K562 treated with DMSO at 1 percent for 48 hours (cell line): ENCODE measurements around the gene CHRNB4. TPM values are rescaled to one million over a fixed set of nuclear protein-coding genes. Genes with fewer than 3 reads are reported as not detected.

Experiments used
- total RNA-seq: library from RNA; unstranded; fragments of 300-600 nt; gene quantifications from 2 replicates; pipeline ENCODE4 v1.2.3, GENCODE V29; 2022; ENCODE audit warnings: low replicate concordance; ENCODE audit errors: extremely low read depth

Gene CHRNB4
- not detected in 2 replicates for total RNA-seq

GRCh38 chr15:78641102-78641748 lies at the start of gene CHRNB4:
TSS of gene CHRNB4 (minus strand) at chr15:78641210. CDS start at chr15:78641133, 77 bp downstream.

GRCh38 chr15:78620527-78621421 lies 20.2 kb downstream of the CHRNB4 start, which contains the start of gene CHRNA3:
TSS of gene CHRNA3 (minus strand) at chr15:78620996. CDS start at chr15:78620794, 202 bp downstream.

Other genes with a start within 250 kb of the CHRNB4 start
- gene IREB2, start 203.0 kb downstream of the CHRNB4 start, total RNA-seq = not detected in 2 replicates
- not detected in 2 replicates for gene HYKK, start 133.6 kb downstream of the CHRNB4 start, total RNA-seq
- gene PSMA4, start 100.8 kb downstream of the CHRNB4 start, total RNA-seq = 632 TPM in 1 of 2 replicates, not detected in the other
- not detected in 2 replicates for gene CHRNA5, start 75.7 kb downstream of the CHRNB4 start, total RNA-seq
- not detected in 2 replicates for gene CHRNA3, start 20.2 kb downstream of the CHRNB4 start, total RNA-seq
- gene ADAMTS7, start 170.3 kb upstream of the CHRNB4 start, total RNA-seq = not detected in 2 replicates
- gene MORF4L1, start 231.7 kb upstream of the CHRNB4 start, total RNA-seq = 879 TPM in 1 of 2 replicates, not detected in the other